Glutamatergic neuron (in vitro differentiated cells): ENCODE data around the gene SLC39A7. TPM values are rescaled to one million over a fixed set of nuclear protein-coding genes. Genes with fewer than 3 reads are reported as not detected.

Experiments used
- DNase-seq: peaks from one replicate; pipeline ENCODE4 v3.0.0; 2022
- H3K27ac Mint-ChIP-seq: one replicate; pipeline ENCODE4 v1.8.0; 2020; ENCODE audit warnings: mild to moderate bottlenecking, mixed read lengths, inconsistent platforms; ENCODE audit not compliant: unreplicated experiment
- H3K27me3 Mint-ChIP-seq: one replicate; pipeline ENCODE4 v1.8.0; 2020; ENCODE audit warnings: mild to moderate bottlenecking, moderate library complexity, mixed read lengths, inconsistent platforms; ENCODE audit not compliant: unreplicated experiment
- H3K36me3 Mint-ChIP-seq: one replicate; pipeline ENCODE4 v1.8.0; 2020; ENCODE audit warnings: mild to moderate bottlenecking, mixed read lengths, inconsistent platforms; ENCODE audit not compliant: unreplicated experiment
- H3K4me1 Mint-ChIP-seq: one replicate; pipeline ENCODE4 v1.8.0; 2020; ENCODE audit warnings: mild to moderate bottlenecking, low read depth, mixed read lengths, inconsistent platforms; ENCODE audit not compliant: unreplicated experiment
- H3K4me3 Mint-ChIP-seq: one replicate; pipeline ENCODE4 v1.8.0; 2020; ENCODE audit warnings: mild to moderate bottlenecking, mixed read lengths, inconsistent platforms; ENCODE audit not compliant: unreplicated experiment
- H3K9me3 Mint-ChIP-seq: one replicate; pipeline ENCODE4 v1.8.0; 2020; ENCODE audit warnings: mild to moderate bottlenecking, moderate library complexity, mixed read lengths, inconsistent platforms; ENCODE audit not compliant: unreplicated experiment
- CTCF ChIP-seq: fragments of 200-600 bp; sonication (generic); IDR thresholded peaks from one replicate; pipeline ENCODE4 v1.5.0; 2021; ENCODE audit not compliant: partially characterized antibody, unreplicated experiment
- total RNA-seq: library from RNA; stranded (reverse); fragmentation: NEBNext Ultra II Directional; extraction: Animal tissue kit (Norgen Biotek cat#: 25700); gene quantifications from one replicate; pipeline ENCODE4 v1.2.1, GENCODE V29; 2021; ENCODE audit not compliant: unreplicated experiment

SLC39A7 gene
- total RNA-seq, 1 donor from 2014 or later, result 92.8 TPM

GRCh38 chr6:33173535-33174180 is 27.0 kb upstream of the SLC39A7 start:
- Mint-ChIP-seq H3K4me3 (no peak overlapping the region), H3K27ac (no peak overlapping the region), H3K9me3 (peaks cover 2% of the 10 kb centered on the region), H3K27me3 (peaks cover 5% of the 10 kb centered on the region), H3K36me3 (no peaks in the 10 kb centered on the region), H3K4me1 (no peaks in the 10 kb centered on the region)
- no peak for DNase-seq
- TF ChIP-seq CTCF, result no peak

GRCh38 chr6:33174784-33175183 is 25.9 kb upstream of the SLC39A7 start:
- Mint-ChIP-seq H3K27ac (no peak overlapping the region), H3K9me3 (peaks cover 2% of the 10 kb centered on the region), H3K27me3 (peaks cover 5% of the 10 kb centered on the region), H3K4me1 (no peaks in the 10 kb centered on the region), H3K36me3 (no peaks in the 10 kb centered on the region), H3K4me3 (no peak overlapping the region)
- no peak for DNase-seq
- no peak for TF ChIP-seq CTCF

- TF ChIP-seq CTCF, result no peak
- peaks cover 7% of the 10 kb centered on the region for H3K27me3 Mint-ChIP-seq
- H3K4me3 Mint-ChIP-seq, result no peak overlapping the region
- H3K36me3 Mint-ChIP-seq, result no peaks in the 10 kb centered on the region
- DNase-seq, result no peak
- no peak overlapping the region for H3K27ac Mint-ChIP-seq
- H3K9me3 Mint-ChIP-seq, result peaks cover 2% of the 10 kb centered on the region
- no peaks in the 10 kb centered on the region for H3K4me1 Mint-ChIP-seq
Observed at GRCh38 chr6:33175436-33176069, 25.1 kb upstream of the SLC39A7 start.

- no peak for DNase-seq
- H3K4me3 Mint-ChIP-seq, result no peak overlapping the region
- no peak for TF ChIP-seq CTCF
- no peaks in the 10 kb centered on the region for H3K36me3 Mint-ChIP-seq
- peaks cover 6% of the 10 kb centered on the region for H3K9me3 Mint-ChIP-seq
- H3K27ac Mint-ChIP-seq, result no peak overlapping the region
- H3K4me1 Mint-ChIP-seq, result no peaks in the 10 kb centered on the region
- peaks cover 11% of the 10 kb centered on the region for H3K27me3 Mint-ChIP-seq
Observed at GRCh38 chr6:33176906-33177305, 23.8 kb upstream of the SLC39A7 start.
